Thymus (tissue), 11 donors: Measurements from ENCODE around the gene ATPAF2. TPM values are rescaled to one million over a fixed set of nuclear protein-coding genes. Genes with fewer than 3 reads are reported as not detected.

Experiments used
- DNase-seq, 9 donors: peaks; one replicate each; pipeline ENCODE4 v3.0.0-alpha.2; 2013; ENCODE audit warnings: low spot score in 9 of 9, low read depth in 6 of 9, missing footprints in 1 of 9
- H3K27ac ChIP-seq, 2 donors: one replicate each; pipeline ENCODE4 v1.5.1; 2013; ENCODE audit warnings: control low read depth in 1 of 2, low read depth in 1 of 2, low read length in 1 of 2, mild to moderate bottlenecking in 1 of 2, moderate library complexity in 1 of 2
- H3K27me3 ChIP-seq, 2 donors: one replicate each; pipeline ENCODE4 v1.5.1; 2013; ENCODE audit warnings: low read length in 1 of 2; ENCODE audit not compliant: control insufficient read depth in 2 of 2, insufficient read depth in 1 of 2
- H3K36me3 ChIP-seq, 2 donors: one replicate each; pipeline ENCODE4 v1.5.1; 2013; ENCODE audit warnings: low read length in 1 of 2, mild to moderate bottlenecking in 1 of 2, moderate library complexity in 1 of 2; ENCODE audit not compliant: control insufficient read depth in 2 of 2, insufficient read depth in 2 of 2
- H3K4me1 ChIP-seq, 2 donors: one replicate each; pipeline ENCODE4 v1.5.1; 2013; ENCODE audit warnings: low read length in 2 of 2; ENCODE audit not compliant: control insufficient read depth in 2 of 2, insufficient read depth in 2 of 2
- H3K4me3 ChIP-seq, 2 donors: one replicate each; pipeline ENCODE4 v1.5.1; 2013; ENCODE audit warnings: low read length in 2 of 2, control low read depth in 1 of 2, mild to moderate bottlenecking in 1 of 2
- H3K9me3 ChIP-seq, 2 donors: one replicate each; pipeline ENCODE4 v1.5.1; 2013; ENCODE audit warnings: low read length in 1 of 2, mild to moderate bottlenecking in 1 of 2; ENCODE audit not compliant: control insufficient read depth in 2 of 2, insufficient read depth in 1 of 2
- WGBS: extraction: QIAGEN DNeasy Blood & Tissue Kit; methylation state at CpG from one replicate; pipeline ENCODE4 v1.1.7; 2013; 5-methylcytosine and 5-hydroxymethylcytosine counted together
- polyA plus RNA-seq: library from polyadenylated mRNA; stranded (reverse); fragments of 200-250 nt; gene quantifications from one replicate; pipeline ENCODE4 v1.2.3, GENCODE V29; 2013
- total RNA-seq: library from RNA; stranded (reverse); fragments of 120-200 nt; gene quantifications from one replicate; pipeline ENCODE4 v1.2.4, GENCODE V29; 2013
- donor health status: healthy.

Gene ATPAF2
- total and polyA plus RNA-seq, 2 donors = 16.4 to 23.1 TPM

DNA sequence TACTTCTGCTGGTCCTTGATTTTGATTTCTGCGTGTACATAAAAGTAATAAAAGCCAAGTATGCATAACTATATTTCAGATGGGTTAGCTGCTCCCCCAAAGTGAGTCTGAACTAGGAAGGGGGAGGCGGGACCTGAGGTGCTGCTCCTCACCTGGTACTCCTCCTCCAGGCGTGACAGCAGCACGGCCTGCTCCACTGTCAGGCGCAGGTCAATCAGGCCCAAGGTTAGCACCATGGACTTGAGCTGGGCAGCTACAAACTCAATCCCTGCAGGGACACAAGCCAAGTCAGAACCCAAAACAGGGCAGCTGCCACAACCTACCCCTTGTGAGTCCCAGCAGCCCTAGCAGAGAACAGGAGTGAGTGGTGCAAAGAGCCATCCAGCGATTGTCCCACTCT, 18.0 kb downstream of the ATPAF2 start:
- Histone ChIP-seq H3K36me3 (peaks cover 32 to 37% of the 10 kb centered on the region in 2 donors), H3K4me1 (peaks cover 0 to 2% of the 10 kb centered on the region in 2 donors), H3K9me3 (no peaks in the 10 kb centered on the region), H3K27me3 (no peaks in the 10 kb centered on the region), H3K4me3 (no peak overlapping the region), H3K27ac (no peak overlapping the region)
- no peak for DNase-seq
- 98% methylated on average over 6 of the region's 6 CpGs for WGBS

DNA sequence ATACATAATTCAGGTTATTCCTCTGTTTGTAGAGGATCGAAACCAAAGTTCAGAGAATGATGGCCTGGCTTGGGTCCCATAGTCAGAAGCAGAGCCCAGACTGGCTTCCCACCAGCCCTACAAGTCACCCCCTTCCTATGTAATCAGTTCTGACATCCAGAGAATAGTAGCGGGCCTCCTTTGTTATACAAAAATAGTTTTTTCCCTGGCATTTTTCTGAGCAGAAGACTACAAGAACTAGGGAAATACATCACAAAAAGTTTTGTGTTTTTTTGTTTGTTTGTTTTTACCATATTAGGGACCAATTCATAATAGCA, 19.2 kb downstream of the ATPAF2 start:
- no peaks in the 10 kb centered on the region for H3K4me1 ChIP-seq
- no peak overlapping the region for H3K4me3 ChIP-seq
- peaks cover 35 to 37% of the 10 kb centered on the region in 2 donors for H3K36me3 ChIP-seq
- H3K27me3 ChIP-seq = no peaks in the 10 kb centered on the region
- H3K27ac ChIP-seq = no peak overlapping the region
- 98% methylated on average over 2 of the region's 2 CpGs for WGBS
- DNase-seq = no peak
- no peaks in the 10 kb centered on the region for H3K9me3 ChIP-seq

DNA sequence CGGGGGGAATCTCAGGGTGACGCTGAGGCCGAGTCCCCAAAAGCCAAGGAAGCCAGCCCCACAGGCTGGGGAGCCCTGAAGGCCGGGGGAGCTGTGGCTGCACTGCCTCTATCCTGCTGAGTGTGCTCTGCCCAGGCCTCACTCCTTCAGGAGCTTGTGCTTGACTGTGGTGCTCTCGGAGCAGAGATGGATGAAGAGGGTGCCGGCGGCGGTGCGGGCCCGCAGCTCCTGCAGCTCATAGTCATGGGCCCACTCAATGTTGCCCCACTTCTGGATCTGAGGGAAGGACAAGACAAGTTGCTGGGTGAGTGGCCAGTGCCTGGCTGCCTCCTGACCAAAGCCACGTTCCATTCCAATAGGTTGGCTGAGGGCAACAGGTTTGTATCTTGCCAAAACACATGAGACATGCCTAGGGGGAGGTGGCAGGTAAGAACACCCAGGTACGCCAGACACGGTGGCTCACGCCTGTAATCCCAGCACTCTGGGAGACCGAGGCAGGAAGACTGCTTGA, 20.5 kb downstream of the ATPAF2 start:
- no peak for DNase-seq
- Histone ChIP-seq H3K27me3 (no peaks in the 10 kb centered on the region), H3K9me3 (no peaks in the 10 kb centered on the region), H3K4me1 (no peaks in the 10 kb centered on the region), H3K4me3 (no peak overlapping the region), H3K27ac (no peak overlapping the region), H3K36me3 (peaks cover 29 to 30% of the 10 kb centered on the region in 2 donors)
- 97% methylated on average over 15 of the region's 15 CpGs for WGBS

DNA sequence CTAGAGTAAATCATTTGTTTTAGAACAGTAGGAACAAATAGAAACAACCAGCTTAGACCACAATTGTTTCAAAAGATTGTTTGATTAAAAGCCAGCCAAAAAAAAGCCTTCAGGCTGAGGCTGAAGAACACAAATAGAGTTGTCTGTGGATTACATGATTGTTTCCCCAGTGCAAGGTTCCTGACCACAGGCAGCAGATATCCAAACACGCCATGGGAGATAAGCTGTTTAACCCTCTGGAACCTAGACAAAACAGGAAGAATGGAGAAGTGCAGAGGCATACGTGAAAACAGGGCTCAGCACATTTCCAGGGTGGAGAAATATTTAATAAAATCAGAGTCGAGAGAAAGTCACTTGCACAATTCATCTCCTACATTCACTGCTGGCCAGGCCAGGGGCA, 21.0 kb downstream of the ATPAF2 start:
- Histone ChIP-seq H3K27me3 (no peaks in the 10 kb centered on the region), H3K4me3 (no peak overlapping the region), H3K27ac (no peak overlapping the region), H3K4me1 (no peaks in the 10 kb centered on the region), H3K36me3 (peaks cover 29 to 30% of the 10 kb centered on the region in 2 donors), H3K9me3 (no peaks in the 10 kb centered on the region)
- WGBS = 90% methylated on average over 3 of the region's 3 CpGs
- no peak for DNase-seq

DNA sequence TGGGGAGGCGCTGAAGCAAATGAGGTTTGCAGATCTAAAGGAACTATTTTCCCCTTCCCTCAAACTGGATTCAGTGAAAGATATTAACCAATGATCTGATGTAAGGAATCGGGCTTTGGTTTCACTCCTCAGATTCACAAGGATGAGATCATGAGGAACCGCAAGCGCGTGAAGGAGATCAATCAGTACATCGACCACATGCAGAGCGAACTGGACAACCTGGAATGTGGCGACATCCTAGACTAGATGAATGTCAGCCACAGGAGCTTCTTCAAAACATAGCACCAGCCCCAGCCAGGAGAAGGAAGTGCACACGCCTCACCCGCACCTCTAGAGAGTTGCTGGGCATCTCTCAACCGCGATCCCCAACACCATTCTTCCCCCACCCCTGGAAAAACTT, 22.5 kb downstream of the ATPAF2 start:
- Histone ChIP-seq H3K27ac (no peak overlapping the region), H3K4me1 (no peaks in the 10 kb centered on the region), H3K27me3 (no peaks in the 10 kb centered on the region), H3K4me3 (no peak overlapping the region), H3K9me3 (no peaks in the 10 kb centered on the region), H3K36me3 (peaks cover 20 to 24% of the 10 kb centered on the region in 2 donors)
- 97% methylated on average over 12 of the region's 12 CpGs for WGBS
- DNase-seq = no peak

DNA sequence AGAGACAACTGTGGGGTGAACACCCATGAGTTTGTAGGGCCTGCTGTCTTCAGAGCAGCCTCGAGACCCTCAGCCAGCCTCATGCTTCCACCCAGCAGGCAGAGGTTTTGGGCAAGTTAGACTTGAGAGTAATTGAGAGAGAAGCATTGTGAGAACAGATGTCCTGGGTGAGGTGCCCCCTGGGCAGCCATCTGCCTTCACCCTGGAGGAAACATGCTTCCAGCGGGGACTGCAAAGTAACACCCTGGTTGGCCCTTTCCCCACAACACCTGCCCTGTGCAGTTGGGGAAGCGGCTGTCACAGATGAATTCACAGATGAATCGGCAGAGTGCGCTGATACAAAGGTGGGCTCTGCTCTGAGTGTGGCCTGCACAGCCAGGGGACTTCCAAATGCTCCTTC, 23.4 kb downstream of the ATPAF2 start:
- H3K9me3 ChIP-seq = no peaks in the 10 kb centered on the region
- no peaks in the 10 kb centered on the region for H3K4me1 ChIP-seq
- WGBS = 98% methylated on average over 5 of the region's 5 CpGs
- no peak overlapping the region for H3K4me3 ChIP-seq
- peaks cover 13 to 21% of the 10 kb centered on the region in 2 donors for H3K36me3 ChIP-seq
- no peak for DNase-seq
- H3K27ac ChIP-seq = no peak overlapping the region
- H3K27me3 ChIP-seq = no peaks in the 10 kb centered on the region

DNA sequence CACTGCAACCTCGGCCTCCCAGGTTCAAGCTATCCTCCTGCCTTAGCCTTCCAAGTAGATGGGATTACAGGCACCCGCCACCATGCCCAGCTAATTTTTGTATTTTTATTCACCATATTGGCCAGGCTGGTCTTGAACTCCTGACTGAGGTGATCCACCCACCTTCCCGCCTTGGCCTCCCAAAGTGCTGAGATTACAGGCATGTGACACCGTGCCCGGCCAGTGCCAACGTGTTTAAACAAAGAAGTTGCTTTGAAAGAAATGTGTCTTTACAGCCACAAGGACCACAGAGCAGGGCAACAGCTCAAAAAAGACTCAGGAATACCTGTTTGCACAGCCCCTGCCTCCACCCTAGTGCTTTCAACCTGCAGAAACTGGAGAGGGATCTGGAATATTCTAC, 25.0 kb downstream of the ATPAF2 start:
- no peaks in the 10 kb centered on the region for H3K9me3 ChIP-seq
- H3K4me1 ChIP-seq = no peaks in the 10 kb centered on the region
- H3K27ac ChIP-seq = no peak overlapping the region
- H3K36me3 ChIP-seq = peaks cover 9 to 29% of the 10 kb centered on the region in 2 donors
- H3K27me3 ChIP-seq = no peaks in the 10 kb centered on the region
- no peak for DNase-seq
- H3K4me3 ChIP-seq = no peak overlapping the region
- 96% methylated on average over 6 of the region's 6 CpGs for WGBS

DNA sequence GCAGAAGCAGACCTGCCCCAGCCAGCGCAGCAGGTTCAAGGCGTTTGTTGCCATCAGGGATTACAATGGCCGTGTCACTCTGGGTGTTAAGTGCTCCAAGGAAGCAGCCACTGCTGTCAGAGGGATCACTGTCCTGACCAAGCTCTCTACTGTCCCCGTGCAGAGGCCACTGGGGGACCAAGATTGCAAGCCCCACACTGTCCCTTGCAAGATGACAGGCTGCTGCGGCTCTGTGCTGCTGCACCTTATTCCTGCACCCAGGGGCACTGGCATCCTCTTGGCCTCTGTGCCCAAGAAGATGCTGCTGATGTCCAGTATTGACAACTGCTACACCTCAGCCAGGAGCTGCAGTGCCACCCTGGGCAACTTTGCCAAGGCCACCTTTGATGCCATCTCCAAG, 27.7 kb downstream of the ATPAF2 start:
- WGBS = 98% methylated on average over 5 of the region's 5 CpGs
- Histone ChIP-seq H3K4me1 (no peaks in the 10 kb centered on the region), H3K27me3 (no peaks in the 10 kb centered on the region), H3K4me3 (no peak overlapping the region), H3K36me3 (peaks cover 19 to 32% of the 10 kb centered on the region in 2 donors), H3K27ac (no peak overlapping the region), H3K9me3 (no peaks in the 10 kb centered on the region)
- DNase-seq = no peak

DNA sequence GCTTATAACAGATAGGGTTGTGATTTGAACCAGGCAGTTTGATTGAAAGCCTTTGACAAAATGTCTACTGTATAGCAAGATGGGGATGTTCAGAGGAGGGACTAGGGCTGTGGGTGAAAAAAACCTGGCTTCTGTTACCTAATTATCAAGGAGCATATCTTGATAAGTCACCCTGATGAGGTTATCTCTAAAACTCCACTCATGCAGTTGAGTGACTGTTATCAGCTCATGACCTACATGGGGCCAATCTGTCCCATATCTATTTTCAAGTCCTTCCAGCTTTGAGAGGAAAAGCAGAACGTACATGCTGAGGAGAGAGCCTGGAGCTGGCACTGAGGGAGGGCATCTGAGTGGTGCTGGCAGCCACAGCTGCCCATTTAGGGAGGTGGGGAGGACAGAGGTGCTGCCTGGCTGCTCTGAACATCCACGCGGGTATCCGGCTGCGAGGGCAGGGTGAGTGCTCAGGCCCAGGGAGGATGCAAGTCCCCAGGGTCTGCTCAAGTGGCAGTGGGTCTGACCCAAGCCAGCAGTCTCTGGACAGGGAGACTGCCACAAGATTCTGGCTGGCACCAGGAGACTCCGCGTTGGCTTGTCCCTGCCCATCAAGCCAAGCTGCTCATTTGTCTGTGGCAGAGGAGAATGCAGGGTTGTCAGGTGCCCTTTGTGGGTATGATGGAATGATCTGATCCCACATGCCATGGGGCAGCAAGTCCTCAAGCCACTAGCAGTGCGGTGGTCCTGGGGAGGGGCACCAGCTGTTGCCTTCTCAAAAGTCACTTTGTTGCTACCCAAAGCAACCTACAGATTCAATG, 29.2 kb downstream of the ATPAF2 start:
- no peaks in the 10 kb centered on the region for H3K4me1 ChIP-seq
- no peak overlapping the region for H3K4me3 ChIP-seq
- H3K9me3 ChIP-seq = no peaks in the 10 kb centered on the region
- no peak for DNase-seq
- WGBS = 97% methylated on average over 8 of the region's 8 CpGs
- peaks cover 10 to 26% of the 10 kb centered on the region in 2 donors for H3K36me3 ChIP-seq
- H3K27ac ChIP-seq = no peak overlapping the region
- H3K27me3 ChIP-seq = no peaks in the 10 kb centered on the region
